ENCODE results near the gene CEMIP.
A peak's percentile ranks its signal among the peaks of the same experiment; 100 is the strongest.
"Not testable (repeated sequence)": the region's sequence is repeated elsewhere in the genome, so short reads cannot be mapped to it uniquely, and the experiment has no call there.

The CEMIP gene

DNA sequence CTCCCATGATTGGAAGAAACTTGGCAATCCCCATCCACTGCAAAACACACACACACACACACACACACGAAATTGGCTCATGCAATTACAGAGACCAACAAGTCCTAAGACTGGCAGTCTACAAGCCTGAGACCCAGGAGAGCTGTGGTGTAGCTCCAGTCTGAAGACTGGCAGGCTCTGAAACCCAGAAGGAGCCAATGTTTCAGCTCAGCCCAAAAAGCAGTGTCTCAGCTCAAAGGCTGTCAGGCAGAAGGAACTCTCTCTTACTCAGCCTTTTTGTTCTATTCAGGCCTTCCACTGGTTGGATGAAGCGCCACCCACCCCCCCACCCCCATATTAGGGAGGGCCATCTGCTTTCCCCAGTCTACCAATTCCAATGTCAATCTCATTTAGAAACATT is 178.4 kb downstream of the CEMIP start:
- no peak for DNase-seq

DNA sequence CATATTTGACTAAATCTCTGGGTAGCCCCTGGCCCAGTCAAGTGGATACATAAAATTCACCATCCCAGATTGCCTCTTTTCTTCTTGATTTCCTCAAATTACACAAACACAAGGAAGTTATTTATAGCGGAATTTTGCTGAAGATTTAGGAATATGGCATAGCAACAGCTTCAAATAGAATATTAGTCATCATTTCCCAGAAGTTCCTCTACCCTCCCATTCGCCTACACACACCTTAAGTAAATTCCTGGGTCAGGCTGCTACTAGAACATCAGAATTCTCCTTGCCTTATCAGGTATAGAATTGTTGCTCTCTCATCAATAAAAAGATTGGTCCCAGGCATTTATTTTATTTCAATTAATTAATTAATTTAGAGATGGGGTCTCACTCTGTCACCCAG is 178.8 kb downstream of the CEMIP start:
- DNase-seq, result no peak

DNA sequence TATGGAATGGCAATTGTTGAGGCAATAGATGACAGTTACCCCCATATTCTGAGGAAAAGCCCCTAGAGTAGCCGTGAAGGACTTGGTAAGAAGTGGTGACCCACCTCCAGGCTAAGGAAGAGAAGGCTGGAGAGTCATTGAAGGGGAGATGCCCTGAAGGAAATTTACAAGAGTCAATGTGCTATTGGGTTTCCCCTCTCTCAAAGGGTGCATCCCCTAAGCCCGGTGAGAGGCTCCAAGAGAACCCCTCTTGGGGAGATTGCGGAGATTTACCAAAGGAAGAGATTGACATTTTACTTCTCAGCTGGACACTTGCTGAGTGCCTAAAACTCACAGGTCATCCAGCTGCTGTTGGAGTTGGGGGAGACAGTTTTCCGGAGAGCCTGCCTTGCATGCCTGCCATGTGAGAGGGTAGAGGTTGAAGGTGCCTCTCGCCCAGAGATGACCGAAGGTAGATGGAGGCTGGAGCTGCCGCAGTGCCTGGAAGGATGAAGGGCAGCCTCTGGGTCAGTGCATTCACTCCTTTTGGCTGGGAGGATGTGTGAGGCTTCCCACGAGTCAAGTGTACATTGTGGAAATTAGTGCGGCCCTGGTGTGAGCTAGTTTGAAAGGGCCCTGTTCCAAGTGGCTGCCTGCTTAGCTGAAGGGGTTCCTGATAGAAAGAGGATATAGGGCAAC is 179.8 kb downstream of the CEMIP start:
- no peak for DNase-seq

DNA sequence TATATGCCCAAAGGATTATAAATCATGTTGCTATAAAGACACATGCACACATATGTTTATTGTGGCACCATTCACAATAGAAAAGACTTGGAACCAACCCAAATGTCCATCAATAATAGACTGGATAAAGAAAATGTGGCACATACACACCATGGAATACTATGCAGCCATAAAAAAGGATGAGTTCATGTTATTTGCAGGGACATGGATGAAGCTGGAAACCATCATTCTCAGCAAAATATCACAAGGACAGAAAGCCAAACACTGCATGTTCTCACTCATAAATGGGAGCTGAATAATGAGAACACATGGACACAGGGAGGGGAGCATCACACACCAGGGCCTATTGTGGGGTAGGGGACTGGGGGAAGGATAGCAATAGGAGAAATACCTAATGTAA is 186.3 kb downstream of the CEMIP start:
- DNase-seq, result not testable (repeated sequence)

DNA sequence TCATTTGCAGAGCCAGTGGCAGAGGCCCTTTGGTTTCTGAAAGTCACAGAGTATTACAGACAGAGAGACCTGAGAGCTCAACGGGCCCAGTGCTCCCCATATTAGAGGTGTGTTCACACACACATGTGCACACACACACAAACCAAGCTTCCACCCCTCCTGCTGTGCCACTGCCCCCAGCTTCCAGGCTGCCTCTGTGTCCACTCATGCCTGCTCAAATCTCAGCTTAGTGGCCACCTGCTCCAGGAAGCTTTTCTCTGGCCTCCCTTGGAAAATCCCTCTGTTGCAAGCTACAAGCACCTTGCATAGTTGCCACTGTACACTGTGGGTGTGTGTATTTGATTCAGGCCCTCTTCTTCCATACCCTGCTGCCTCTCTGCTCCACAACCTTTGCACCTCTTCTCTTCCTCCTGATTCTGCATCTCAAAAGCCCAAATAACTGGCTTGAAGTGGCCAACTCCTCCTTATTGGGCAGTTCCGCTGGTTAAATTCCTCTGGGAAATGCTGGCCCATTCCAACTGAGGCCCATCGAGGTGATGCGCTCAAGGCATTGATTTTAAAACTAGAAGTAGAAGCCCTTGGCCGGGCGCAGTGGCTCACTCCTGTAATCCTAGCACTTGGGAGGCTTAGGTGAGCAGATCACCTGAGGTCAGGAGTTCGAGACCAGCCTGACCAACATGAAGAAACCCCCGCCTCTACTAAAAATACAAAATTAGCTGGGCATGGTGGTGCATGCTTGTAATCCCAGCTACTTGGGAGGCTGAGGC is 187.4 kb downstream of the CEMIP start:
- no peak for DNase-seq

DNA sequence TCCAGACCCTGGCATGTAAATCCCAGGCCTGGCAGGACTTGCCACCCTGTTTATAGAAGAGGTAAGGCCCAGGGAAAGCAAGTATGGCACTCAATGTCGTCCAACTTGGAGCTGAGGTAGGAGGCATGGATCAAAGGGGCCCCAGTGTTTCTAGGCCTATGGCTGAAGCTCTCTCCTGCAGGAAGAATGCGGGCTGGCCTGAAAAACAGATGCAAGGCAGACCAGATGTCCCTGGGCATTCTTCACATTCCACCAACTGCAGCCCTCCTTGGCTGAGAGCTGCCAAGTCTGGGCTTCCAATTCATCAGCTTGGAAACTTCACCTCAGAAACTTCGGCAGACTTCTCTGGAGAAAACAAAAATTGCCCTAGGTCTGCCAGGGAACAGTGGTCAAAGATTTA is 188.3 kb downstream of the CEMIP start:
- DNase-seq, result no peak

DNA sequence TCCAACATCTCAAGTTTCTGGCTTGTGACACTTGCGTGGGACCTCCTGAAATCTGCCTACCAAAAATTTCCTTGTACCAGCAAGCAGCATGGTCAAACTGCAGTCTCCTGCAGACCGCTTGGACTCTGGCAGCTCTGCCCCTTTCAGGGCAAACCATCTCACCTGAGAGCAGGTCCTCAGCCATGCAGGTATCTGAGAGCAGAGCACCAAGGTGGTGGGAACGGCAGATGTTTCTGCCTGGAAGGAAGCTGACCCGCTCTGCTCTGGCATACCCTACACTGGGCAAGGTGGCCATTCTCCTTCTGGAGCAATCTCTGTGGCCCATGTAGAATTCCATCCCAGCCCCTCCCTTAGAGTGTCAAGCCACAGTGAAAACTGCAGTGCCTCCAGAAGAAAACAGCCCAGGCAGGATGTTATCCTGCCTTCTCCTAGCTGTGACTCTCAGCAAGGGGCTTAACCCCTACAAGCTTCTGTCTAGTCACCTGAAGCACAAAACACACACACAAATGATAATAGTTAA is 188.9 kb downstream of the CEMIP start:
- DNase-seq, result no peak

DNA sequence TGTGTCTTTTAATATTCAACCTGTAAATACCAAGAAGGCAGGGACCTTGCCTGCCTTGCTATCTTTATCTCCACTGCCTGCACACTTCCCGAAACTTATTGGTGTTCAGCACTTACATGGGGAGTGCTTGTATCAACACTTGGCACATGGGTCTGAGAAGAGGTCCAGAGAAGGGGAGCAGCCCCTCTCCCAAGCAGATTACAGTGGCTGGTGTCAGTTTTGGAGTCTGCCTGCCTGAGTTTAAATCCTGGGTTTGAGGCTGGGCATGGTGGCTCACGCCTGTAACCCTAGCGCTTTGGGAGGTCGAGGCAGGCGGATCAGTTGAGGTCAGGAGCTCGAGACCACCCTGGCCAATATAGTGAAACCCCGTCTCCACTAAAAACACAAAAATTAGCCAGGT is 190.1 kb downstream of the CEMIP start:
- DNase-seq, result no peak

DNA sequence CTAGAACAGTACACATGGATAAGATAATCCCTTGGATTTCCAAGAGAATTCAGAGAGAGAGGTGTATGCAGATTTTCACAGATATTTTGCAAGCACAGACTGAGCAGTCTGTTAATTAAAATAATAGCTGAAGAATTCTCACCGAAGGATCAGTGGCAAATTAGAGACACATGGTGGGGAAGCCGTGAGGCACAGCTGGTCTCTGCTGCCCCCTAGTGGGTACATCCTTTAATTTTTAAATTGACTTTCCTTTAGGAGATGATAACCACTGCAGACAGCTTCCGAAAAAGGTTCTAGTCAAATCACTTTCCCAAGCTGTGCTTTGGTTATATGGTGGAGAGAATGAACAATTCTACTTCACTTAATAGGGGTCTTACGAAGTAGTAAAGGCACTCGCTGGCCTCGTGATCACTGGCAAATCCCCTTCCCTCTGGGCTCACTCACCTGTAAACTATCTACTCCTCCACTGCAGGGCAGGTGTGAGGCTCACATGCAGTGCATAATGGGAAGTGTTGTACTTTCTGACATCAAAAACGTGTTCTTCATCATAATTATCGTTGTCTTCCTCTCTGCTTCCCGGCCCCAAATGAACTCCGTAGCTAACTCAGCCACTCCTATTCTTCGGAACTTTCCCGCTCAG is 191.0 kb downstream of the CEMIP start:
- DNase-seq, result peak; percentile 69

DNA sequence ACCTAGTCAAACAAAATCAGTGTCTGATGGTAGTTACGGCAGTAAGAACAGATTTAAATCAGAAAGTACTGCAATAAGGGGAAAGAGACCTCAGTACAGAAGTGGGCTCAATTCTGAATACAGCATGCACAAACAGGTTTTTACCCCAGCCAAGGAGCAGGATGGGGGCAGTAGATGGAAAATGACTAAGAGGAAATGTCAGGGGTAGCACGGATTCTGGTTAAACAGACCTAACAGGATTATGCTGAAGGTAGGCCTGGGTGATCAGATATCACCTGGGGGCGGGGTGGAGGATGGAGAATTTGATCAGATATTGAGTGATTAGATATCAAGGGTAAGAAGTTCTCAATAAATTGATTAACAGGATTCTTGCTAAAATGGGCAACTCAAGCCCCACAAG is 191.5 kb downstream of the CEMIP start:
- DNase-seq, result no peak

DNA sequence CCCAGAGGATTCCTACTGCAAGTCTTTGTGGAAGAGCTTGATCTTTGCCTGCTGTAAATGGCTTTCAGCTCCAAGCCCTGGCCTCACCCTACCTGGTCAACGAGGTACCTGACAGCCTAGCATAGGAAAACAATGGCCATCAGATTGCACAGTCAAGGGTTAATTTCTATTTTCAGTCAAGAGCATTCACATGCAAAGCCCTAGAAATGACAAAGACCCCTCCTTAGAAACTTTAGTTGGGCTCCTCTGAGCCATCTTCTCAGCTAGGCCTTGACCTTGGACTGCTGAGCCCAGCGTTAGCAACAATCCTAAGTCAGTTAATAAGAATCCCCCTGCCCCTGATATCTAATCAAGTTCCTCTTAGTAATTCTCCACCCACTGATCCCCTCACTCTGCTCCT is 192.0 kb downstream of the CEMIP start:
- no peak for DNase-seq

DNA sequence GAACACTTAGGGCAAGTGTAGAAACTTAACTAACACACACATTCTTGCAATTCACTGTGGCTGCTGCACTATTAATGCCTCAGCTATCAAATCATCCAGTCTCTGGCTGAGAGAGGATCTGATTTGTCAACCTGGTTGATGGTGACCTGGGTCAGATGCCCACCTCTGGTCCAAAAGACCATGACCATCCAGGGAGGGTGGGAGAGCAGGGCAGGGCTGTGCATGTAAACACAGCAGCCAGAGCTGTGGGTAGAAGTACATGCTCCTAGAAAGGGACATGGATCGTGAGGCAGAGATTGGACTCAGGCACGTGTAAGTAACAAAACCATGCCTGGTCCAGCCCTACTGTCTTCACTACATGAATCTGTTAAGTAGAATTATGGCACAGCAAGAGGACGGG is 193.1 kb downstream of the CEMIP start:
- no peak for DNase-seq

DNA sequence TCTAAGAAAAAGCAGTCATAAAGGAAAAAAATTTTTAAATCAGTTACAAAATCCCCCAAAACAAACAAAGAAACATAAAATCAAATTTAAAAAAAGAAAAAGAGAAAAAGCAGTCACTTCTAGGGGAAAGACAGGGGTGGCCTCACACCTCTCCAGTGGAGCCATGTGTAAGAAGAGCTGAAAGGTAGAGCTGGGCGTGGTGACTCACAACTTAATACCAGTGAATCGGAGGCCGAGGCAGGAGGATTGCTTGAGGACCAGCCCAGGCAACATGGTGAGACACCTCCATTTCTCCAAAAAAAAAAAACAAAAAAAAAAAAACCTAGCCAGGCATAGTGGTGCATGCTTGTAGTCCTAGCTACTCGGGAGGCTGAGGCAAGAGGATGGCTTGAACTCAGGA is 195.7 kb downstream of the CEMIP start:
- no peak for DNase-seq

DNA sequence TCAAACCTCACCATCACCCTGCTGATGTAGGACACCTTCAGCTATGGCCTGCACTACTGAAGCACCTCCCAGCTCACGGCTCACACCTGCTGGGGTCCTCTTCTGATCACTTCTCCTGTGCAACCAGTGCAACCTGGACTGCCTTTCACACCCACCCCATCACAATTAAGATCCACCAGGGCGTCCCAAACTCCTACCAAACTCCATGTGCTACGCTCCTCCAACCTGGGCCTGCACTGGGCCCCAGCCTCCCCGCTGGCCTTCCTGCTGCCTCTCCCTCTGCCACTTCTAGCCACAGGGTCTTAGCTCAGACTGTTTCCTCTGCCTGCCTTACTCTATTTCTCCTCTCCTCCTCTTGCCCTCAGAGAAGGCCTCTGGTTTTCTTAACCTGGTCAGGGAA is 197.7 kb downstream of the CEMIP start:
- no peak for DNase-seq

DNA sequence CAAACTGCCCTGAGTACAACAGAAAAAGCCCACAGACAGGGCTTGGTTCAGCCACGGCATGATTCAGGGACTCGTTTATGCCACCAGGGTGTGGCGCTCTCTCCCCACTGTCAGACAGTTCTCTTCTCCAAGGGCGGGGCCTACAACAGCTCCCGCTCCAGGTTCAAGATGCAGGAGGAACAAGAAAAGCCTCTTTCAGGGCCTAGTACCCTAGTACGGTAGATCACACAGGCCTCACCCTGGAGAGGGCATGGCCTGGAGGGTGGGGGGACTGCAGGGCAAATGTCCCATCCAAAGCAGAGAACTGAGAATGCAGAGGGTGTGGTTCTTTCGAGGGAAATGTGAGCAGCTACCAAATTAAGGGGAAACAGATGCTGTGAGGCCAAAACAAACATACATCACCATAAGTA is 198.5 kb downstream of the CEMIP start:
- peak; percentile 67 for DNase-seq

DNA sequence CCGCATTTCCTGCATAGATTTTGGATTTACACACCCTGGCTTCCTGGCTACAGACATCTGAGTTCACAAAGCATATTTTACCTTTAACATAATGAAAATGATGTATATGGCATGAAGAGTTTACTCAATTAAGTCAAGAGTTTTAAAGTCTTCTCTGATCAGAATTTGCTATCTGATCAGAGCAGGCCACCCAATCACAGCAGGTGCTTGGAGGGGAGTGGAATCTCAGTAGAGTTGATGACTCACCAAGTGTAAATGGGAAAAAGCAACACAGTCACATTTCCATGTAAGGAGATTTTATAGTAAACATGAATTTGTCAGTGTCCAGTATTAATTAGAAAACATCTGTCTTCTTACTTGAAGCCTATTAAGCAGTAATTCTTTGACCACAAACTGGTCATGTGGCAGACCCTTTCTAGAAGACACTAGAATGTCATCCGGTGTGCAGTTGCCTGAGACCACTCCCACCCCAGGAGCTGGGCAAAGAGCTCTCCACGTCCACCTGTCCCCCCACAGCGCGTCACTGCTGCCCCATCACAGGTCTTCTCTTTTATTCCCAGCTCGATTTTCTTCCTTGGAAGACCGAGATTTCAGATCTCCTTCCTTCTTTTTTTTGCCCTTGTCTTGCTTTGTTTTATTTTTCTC is 199.6 kb downstream of the CEMIP start:
- DNase-seq, result no peak

DNA sequence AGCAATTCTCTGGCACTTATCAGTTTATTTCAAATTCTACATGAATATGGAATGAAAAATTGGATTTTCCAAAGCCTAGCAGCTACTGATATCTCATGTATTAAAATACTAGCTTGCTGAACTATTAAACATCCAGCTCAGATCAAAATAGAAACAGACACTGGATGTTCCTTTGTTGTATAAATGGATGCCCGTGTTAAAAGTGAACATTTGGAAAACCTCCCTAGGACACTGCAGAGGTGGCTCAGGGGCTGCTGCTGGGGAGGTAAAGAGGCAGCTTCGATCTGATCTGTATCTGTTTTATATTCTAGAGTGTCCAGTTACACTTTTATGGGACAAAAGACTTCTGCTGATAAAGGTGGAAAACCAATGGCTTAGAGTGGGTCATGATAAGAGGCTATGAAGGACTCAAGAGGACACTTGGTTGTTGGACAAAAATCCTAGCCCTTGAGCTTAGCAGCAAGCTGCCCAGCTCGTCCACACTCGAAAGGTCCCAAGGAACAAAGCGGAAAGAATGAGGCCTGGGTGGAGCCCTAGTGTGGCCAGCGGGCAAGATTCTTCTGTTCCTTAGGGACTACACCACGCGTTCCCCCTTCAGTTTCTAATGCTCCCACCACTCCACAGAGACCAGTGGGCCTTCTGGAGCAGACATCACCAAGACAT is 200.5 kb downstream of the CEMIP start:
- no peak for DNase-seq

DNA sequence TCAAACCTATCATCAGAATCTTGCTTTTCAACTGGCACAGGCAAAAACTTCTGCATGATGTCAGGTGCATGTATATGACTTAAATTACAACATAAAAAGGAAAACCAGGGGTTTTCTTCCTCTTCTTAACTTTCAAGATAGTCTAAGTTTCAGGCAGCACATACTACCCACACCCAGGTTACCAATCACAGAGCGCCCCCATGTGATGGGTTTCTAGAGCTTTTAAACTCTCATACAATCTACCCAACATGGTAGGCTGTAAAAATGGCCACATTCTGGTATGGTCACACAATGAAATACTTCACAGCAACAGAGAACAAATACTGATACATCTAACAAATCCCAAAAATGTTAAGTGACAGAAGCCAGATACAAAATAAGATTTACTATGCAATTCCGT is 203.0 kb downstream of the CEMIP start:
- DNase-seq, result no peak

DNA sequence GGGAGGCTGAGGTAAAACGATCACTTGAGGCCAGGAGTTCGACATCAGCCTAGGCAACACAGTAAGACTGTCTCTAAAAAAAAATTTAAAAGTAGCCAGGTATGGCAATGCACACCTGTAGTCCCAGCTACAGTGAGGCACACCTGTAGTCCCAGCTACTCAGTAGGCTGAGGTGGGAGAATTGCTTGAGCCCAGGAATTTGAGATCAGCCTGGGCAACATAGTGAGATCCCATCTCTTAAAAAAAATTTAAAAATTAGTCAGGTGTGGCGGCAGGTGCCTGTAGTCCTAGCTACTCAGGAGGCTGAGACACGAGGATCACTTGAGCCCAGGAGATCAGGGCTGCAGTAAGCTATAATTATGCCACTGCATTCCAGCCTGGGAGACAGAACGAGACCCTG is 203.7 kb downstream of the CEMIP start:
- no peak for DNase-seq

DNA sequence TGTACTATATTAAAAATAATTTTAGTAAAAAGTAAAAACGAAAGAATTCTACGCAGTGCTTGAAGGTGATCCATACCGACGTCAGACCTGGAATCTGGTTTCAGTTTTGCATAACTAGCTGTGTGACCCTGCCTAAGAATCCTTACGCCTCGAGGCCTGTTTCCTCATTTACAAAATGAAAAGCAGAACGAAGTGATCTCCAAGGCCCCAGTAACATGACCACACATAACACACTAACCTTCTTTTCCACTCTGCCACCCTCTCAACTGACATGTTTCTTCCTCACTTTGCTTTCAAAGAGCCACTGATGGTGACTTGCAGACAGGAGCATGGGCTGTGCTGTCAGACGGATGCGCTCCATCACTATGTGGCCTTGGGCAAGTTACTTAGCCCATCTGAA is 205.7 kb downstream of the CEMIP start:
- no peak for DNase-seq

DNA sequence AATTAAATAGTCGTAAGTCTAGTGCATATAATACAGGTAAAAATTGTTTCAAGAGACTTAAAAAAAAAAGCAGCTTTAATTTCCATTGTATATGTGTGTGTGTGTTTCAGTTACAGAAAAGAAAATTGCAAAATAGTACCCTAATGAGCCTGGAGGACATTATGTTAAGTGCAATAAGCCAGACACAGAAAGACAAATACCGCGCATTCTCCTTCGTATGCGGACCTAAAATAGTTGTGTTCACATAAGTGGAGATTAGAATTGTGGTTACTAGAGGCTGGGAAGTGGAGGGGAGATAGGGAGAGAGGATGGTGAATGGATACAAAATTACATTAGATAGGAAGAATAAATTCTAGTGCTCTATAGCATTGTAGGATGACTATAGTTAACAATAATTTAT is 206.8 kb downstream of the CEMIP start:
- DNase-seq, result no peak

DNA sequence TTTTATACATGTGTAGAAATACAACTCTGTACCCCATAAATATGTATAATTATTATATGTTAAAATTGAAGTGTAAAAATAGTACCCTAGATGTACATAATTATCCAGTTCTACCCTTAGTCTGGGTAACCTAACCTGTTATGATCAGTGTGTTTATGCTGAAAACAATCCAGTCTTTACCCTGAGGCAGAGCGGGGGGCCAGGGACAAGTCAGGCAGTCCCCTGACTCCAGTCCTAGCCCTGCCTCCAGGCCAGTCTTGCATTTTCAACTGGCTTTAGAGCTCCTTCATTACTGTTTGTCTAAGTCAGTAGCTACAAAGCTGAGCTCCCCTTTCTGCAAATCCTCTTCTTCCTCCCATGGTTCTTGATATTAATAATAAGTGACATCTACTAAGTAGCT is 207.3 kb downstream of the CEMIP start:
- no peak for DNase-seq

Data from midbrain (tissue), 1 donor.